H1 (cell line): ENCODE results near the gene FAM234A. TPM values are rescaled to one million over a fixed set of nuclear protein-coding genes. Genes with fewer than 3 reads are reported as not detected.

Source experiments
- CTCF ChIA-PET: fragments of 300-600 bp; sonication (Branson Sonifier 250); formaldehyde crosslinking; loops from one replicate; lab custom pipeline; 2021; ENCODE audit not compliant: partially characterized antibody; lab: Charles Lee
- POLR2A ChIA-PET: fragments of 300-600 bp; sonication (Branson Sonifier 250); formaldehyde crosslinking; loops from one replicate; lab custom pipeline; 2021; ENCODE audit warnings: inconsistent platforms; ENCODE audit not compliant: partially characterized antibody; lab: Charles Lee
- DNase-seq, 2 experiments: peaks; one replicate each; pipeline versions ENCODE4 v3.0.0 to v3.0.0-alpha.2; 2010 to 2022; ENCODE audit warnings: low spot score in 2 of 2, low read depth in 1 of 2, mixed read lengths in 1 of 2
- FAIRE-seq: peaks from 2 replicates; lab custom pipeline; 2011; peaks lifted over from hg19 to GRCh38; lab: Jason Lieb, UNC
- H2AFZ ChIP-seq: 2 replicates; pipeline ENCODE4 v1.8.1; 2012; ENCODE audit warnings: low read length, inconsistent platforms
- H2AK5ac ChIP-seq: 2 replicates; pipeline ENCODE4 v1.6.1; 2013; ENCODE audit warnings: low read depth, low read length
- H2BK120ac ChIP-seq: replicated peaks from 2 replicates; pipeline ENCODE3; 2013; ENCODE audit warnings: low read depth, low read length, inconsistent platforms
- H2BK12ac ChIP-seq: 2 replicates; pipeline ENCODE4 v1.6.1; 2013; ENCODE audit warnings: low read depth, low read length
- H2BK15ac ChIP-seq: 2 replicates; pipeline ENCODE4 v1.6.1; 2013; ENCODE audit warnings: low read length
- H2BK20ac ChIP-seq: 2 replicates; pipeline ENCODE4 v1.6.1; 2013; ENCODE audit warnings: low read length
- H2BK5ac ChIP-seq: 2 replicates; pipeline ENCODE4 v1.6.1; 2013; ENCODE audit warnings: low read depth, low read length
- H3K14ac ChIP-seq: 2 replicates; pipeline ENCODE4 v1.6.1; 2013; ENCODE audit warnings: inconsistent platforms; ENCODE audit not compliant: insufficient read length
- H3K18ac ChIP-seq: 2 replicates; pipeline ENCODE4 v1.6.1; 2013; ENCODE audit warnings: low read length; ENCODE audit errors: extremely low read depth
- H3K23ac ChIP-seq: 2 replicates; pipeline ENCODE4 v1.6.1; 2013; ENCODE audit warnings: inconsistent platforms; ENCODE audit not compliant: insufficient read length
- H3K23me2 ChIP-seq: 2 replicates; pipeline ENCODE4 v1.6.1; 2013; ENCODE audit warnings: low read depth, low read length
- H3K27ac ChIP-seq: 2 replicates; pipeline ENCODE4 v1.6.1; 2011; ENCODE audit warnings: low read depth, low read length, inconsistent platforms
- H3K27me3 ChIP-seq, 4 experiments: replicated peaks in 1 of 4; 1 replicate in 1 of 4; 2 replicates in 3 of 4; pipeline versions ENCODE4 v1.6.1 to v1.8.1; 2011 to 2013; ENCODE audit warnings: low read length in 3 of 4, mild to moderate bottlenecking in 3 of 4, inconsistent platforms in 2 of 4, mixed read lengths in 2 of 4, moderate library complexity in 1 of 4; ENCODE audit not compliant: control insufficient read depth in 3 of 4, insufficient read depth in 3 of 4; ENCODE audit errors: extremely low read depth in 1 of 4
- H3K36me3 ChIP-seq, 4 experiments: 2 replicates each; pipeline versions ENCODE4 v1.6.1 to v1.8.1; 2011 to 2013; ENCODE audit warnings: mild to moderate bottlenecking in 4 of 4, low read length in 3 of 4, moderate library complexity in 2 of 4, control low read depth in 1 of 4, inconsistent platforms in 1 of 4; ENCODE audit not compliant: insufficient read depth in 4 of 4, control insufficient read depth in 2 of 4
- H3K4ac ChIP-seq: replicated peaks from 2 replicates; pipeline ENCODE3; 2013; ENCODE audit warnings: low read length, low read depth, mixed read lengths, inconsistent platforms; ENCODE audit not compliant: insufficient read length
- H3K4me1 ChIP-seq, 4 experiments: replicated peaks in 1 of 4; 1 replicate in 1 of 4; 2 replicates in 3 of 4; pipeline versions ENCODE4 v1.6.1 to v1.8.1; 2011 to 2013; ENCODE audit warnings: low read length in 3 of 4, inconsistent platforms in 2 of 4, mixed read lengths in 1 of 4; ENCODE audit not compliant: insufficient read depth in 4 of 4, control insufficient read depth in 3 of 4
- H3K4me2 ChIP-seq, 2 experiments: 2 replicates each; pipeline versions ENCODE4 v1.6.1 to v1.8.1; 2011 to 2013; ENCODE audit warnings: low read depth in 2 of 2, low read length in 2 of 2, control low read depth in 1 of 2, inconsistent platforms in 1 of 2, mild to moderate bottlenecking in 1 of 2; ENCODE audit not compliant: insufficient read depth in 1 of 2
- H3K4me3 ChIP-seq, 4 experiments: fragments of 200-600, 300-600 bp in 1 of 4; sonication (generic), shearing (Covaris generic), sonication (Bioruptor Twin) in 1 of 4; 2 replicates each; pipeline versions ENCODE4 v1.5.1 to v1.8.1; 2011 to 2016; ENCODE audit warnings: low read length in 4 of 4, low read depth in 3 of 4, control low read depth in 2 of 4, inconsistent platforms in 2 of 4, mild to moderate bottlenecking in 2 of 4, mixed read lengths in 1 of 4, moderate library complexity in 1 of 4; ENCODE audit not compliant: insufficient read depth in 2 of 4; ENCODE audit errors: extremely low read depth in 1 of 4
- H3K56ac ChIP-seq: replicated peaks from 2 replicates; pipeline ENCODE3; 2013; ENCODE audit warnings: low read depth, mild to moderate bottlenecking, mixed read lengths, low read length, inconsistent platforms; ENCODE audit not compliant: insufficient read length
- H3K79me1 ChIP-seq: 2 replicates; pipeline ENCODE4 v1.6.1; 2013; ENCODE audit warnings: low read depth, low read length, control low read depth
- H3K79me2 ChIP-seq, 2 experiments: 2 replicates each; pipeline versions ENCODE4 v1.6.1 to v1.8.1; 2012 to 2013; ENCODE audit warnings: low read length in 2 of 2, mild to moderate bottlenecking in 2 of 2, inconsistent platforms in 1 of 2; ENCODE audit not compliant: insufficient read depth in 2 of 2, control insufficient read depth in 1 of 2
- H3K9ac ChIP-seq, 4 experiments: replicated peaks in 1 of 4; 1 replicate in 1 of 4; 2 replicates in 3 of 4; pipeline versions ENCODE4 v1.6.1 to v1.8.1; 2011 to 2013; ENCODE audit warnings: low read depth in 3 of 4, low read length in 3 of 4, control low read depth in 2 of 4, mild to moderate bottlenecking in 2 of 4, moderate library complexity in 2 of 4, inconsistent platforms in 1 of 4; ENCODE audit errors: extremely low read depth in 1 of 4
- H3K9me3 ChIP-seq, 2 experiments: 2 replicates each; pipeline versions ENCODE4 v1.6.1 to v1.8.1; 2012 to 2013; ENCODE audit warnings: mild to moderate bottlenecking in 2 of 2, moderate library complexity in 2 of 2, control low read depth in 1 of 2, inconsistent platforms in 1 of 2, low read depth in 1 of 2, low read length in 1 of 2, mixed read lengths in 1 of 2; ENCODE audit not compliant: insufficient read depth in 2 of 2
- H4K20me1 ChIP-seq, 2 experiments: replicated peaks in 1 of 2; 2 replicates each; pipeline versions ENCODE3 to v1.8.1; 2011 to 2013; ENCODE audit warnings: inconsistent platforms in 2 of 2, low read length in 2 of 2, mild to moderate bottlenecking in 1 of 2; ENCODE audit not compliant: insufficient read depth in 2 of 2, control insufficient read depth in 1 of 2
- H4K5ac ChIP-seq: 2 replicates; pipeline ENCODE4 v1.6.1; 2013; ENCODE audit warnings: low read length, low read depth, mixed read lengths, inconsistent platforms; ENCODE audit not compliant: insufficient read length
- H4K8ac ChIP-seq: 2 replicates; pipeline ENCODE4 v1.8.0; 2013; ENCODE audit warnings: mild to moderate bottlenecking, moderate library complexity, low read length, inconsistent platforms; ENCODE audit not compliant: insufficient read depth; ENCODE audit errors: extremely low read depth
- H4K91ac ChIP-seq: replicated peaks from 2 replicates; pipeline ENCODE3; 2013; ENCODE audit warnings: low read length, mixed read lengths, inconsistent platforms; ENCODE audit not compliant: insufficient read length
- CHD1 ChIP-seq: IDR thresholded peaks from 2 replicates; pipeline ENCODE4 v1.6.1; 2012; ENCODE audit warnings: low read depth, low read length, improper control_type of control experiment
- SIX5 ChIP-seq: IDR thresholded peaks from 2 replicates; pipeline ENCODE4 v1.6.1; 2011; ENCODE audit warnings: mild to moderate bottlenecking, low read depth, low read length
- WGBS, 2 experiments: shearing (Covaris generic) in 1 of 2; methylation state at CpG; one replicate each; pipeline versions ENCODE4 v1.1.6 to v1.1.7; 2013 to 2015; ENCODE audit warnings: low lambda C conversion rate in 2 of 2, mixed read lengths in 2 of 2, inconsistent platforms in 1 of 2, low coverage in 1 of 2, missing lambda C conversion rate in 1 of 2; ENCODE audit not compliant: insufficient replicate concordance in 2 of 2, insufficient coverage in 1 of 2, insufficient read length in 1 of 2; ENCODE audit errors: extremely low coverage in 1 of 2, missing lambda C conversion rate in 1 of 2; 5-methylcytosine and 5-hydroxymethylcytosine counted together
- polyA plus RNA-seq, 7 experiments: library from polyadenylated mRNA; depleted of rRNA in 3 of 7; stranded (reverse) in 5 of 7; unstranded in 2 of 7; fragments of >200 nt in 5 of 7; fragments of 200-250 nt in 2 of 7; gene quantifications; 1 replicate in 5 of 7; 2 replicates in 1 of 7; 4 replicates in 1 of 7; pipeline versions ENCODE4 v1.2.1 to v1.2.3, GENCODE V29; 2011 to 2013; ENCODE audit warnings: missing spikeins in 2 of 7, mixed read lengths in 2 of 7
- total RNA-seq: library from RNA; stranded (reverse); fragmentation: NEBNext Ultra II Directional; extraction: Animal tissue kit (Norgen Biotek cat#: 25700); gene quantifications from 2 replicates; pipeline ENCODE4 v1.2.1, GENCODE V29; 2021

FAM234A gene
- total and polyA plus RNA-seq, 2 of the 8 experiments (the other 6 are each of a cell fraction or from before 2014, with no cell fraction given) = 80.6 to 104 TPM

DNA sequence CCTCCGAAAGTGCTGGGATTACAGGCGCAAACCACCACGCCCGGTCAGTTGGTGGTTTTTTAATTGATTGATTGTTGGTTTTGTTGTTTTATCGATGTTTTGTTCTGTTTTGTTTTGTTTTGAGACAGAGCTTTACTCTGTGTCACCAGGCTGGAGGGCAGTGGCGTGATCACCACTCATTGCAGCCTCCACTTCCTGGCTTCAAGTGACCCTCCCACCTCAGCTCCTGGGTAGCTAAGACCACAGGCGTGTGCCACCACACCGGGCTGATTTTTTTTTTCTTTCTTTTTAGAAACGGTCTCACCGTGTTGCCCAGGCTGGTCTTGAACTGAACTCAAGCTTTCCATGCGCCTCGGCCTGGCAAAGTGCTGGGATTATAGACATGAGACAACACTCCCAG, 12.4 kb downstream of the FAM234A start:
- CTCF ChIA-PET = interaction anchor here (0.7 kb wide), 1 partner anchor 180 kb away, joined by 3 read pairs; no protein-coding TSS in a partner anchor
- no peaks in the 10 kb centered on the region for H3K4me1 ChIP-seq
- H3K36me3 ChIP-seq = peaks cover 0 to 4% (median 0%) of the 10 kb centered on the region in 4 experiments; a peak in 1 of 8 replicates
- H2AFZ ChIP-seq = no peak overlapping the region
- no peak overlapping the region for H3K27ac ChIP-seq
- peaks cover 0 to 18% of the 10 kb centered on the region in 2 experiments; a peak in 1 of 4 replicates for H3K79me2 ChIP-seq
- H3K27me3 ChIP-seq = no peaks in the 10 kb centered on the region
- TF ChIP-seq SIX5 (no peak), CHD1 (no peak)
- TF ChIP-seq, all 59 proteins: peak for 0
- Histone ChIP-seq H3K23ac (no peak overlapping the region), H2AK5ac (no peak overlapping the region), H4K8ac (no peak overlapping the region), H2BK120ac (no peak overlapping the region), H4K20me1 (peaks cover 2 to 6% of the 10 kb centered on the region in 2 experiments), H2BK20ac (no peak overlapping the region), H3K79me1 (peaks cover 3% of the 10 kb centered on the region), H3K4me3 (no peak overlapping the region), H4K5ac (no peak overlapping the region), H3K23me2 (no peaks in the 10 kb centered on the region), H2BK12ac (no peak overlapping the region), H4K91ac (no peak overlapping the region), H3K9ac (no peak overlapping the region), H3K4ac (no peak overlapping the region), H2BK5ac (no peak overlapping the region), H3K9me3 (no peaks in the 10 kb centered on the region), H3K18ac (no peak overlapping the region), H3K56ac (no peak overlapping the region), H2BK15ac (no peak overlapping the region), H3K14ac (no peak overlapping the region), H3K4me2 (no peak overlapping the region)
- no peak for FAIRE-seq
- POLR2A ChIA-PET = interaction anchor here (0.6 kb wide), 2 partner anchors 15 to 125 kb away, joined by 3 to 5 read pairs; no protein-coding TSS in a partner anchor
- 93% methylated on average over 12 of the region's 12 CpGs; no CpG with 5 or more reads in 1 of the 2 experiments for WGBS, 2 experiments
- DNase-seq = no peak
